Breast epithelium (tissue), 4 donors: Measurements from ENCODE around the gene DNHD1. TPM values are rescaled to one million over a fixed set of nuclear protein-coding genes. Genes with fewer than 3 reads are reported as not detected.

Source experiments
- DNase-seq, 2 donors: peaks; one replicate each; pipeline ENCODE4 v3.0.0-alpha.2; 2019; ENCODE audit warnings: low spot score in 2 of 2
- H3K27ac ChIP-seq, 2 donors: fragments of 200-600 bp; sonication (generic) in 1 of 2; one replicate each; pipeline ENCODE4 v1.5.1; 2016 to 2019; ENCODE audit warnings: mild to moderate bottlenecking in 1 of 2
- H3K27me3 ChIP-seq, 2 donors: fragments of 200-600 bp; sonication (generic) in 1 of 2; one replicate each; pipeline versions ENCODE4 v1.5.1 to v1.6.0; 2017 to 2019; ENCODE audit warnings: control low read depth in 1 of 2, mild to moderate bottlenecking in 1 of 2
- H3K36me3 ChIP-seq: fragments of 200-600 bp; one replicate; pipeline ENCODE4 v1.5.1; 2019
- H3K4me1 ChIP-seq, 2 donors: fragments of 200-600 bp; sonication (generic); one replicate each; pipeline ENCODE4 v1.5.1; 2016 to 2019; ENCODE audit warnings: control low read depth in 1 of 2
- H3K4me3 ChIP-seq, 3 donors: fragments of 200-600 bp; sonication (generic); 1 replicate in 2 of 3; 2 replicates in 1 of 3; pipeline ENCODE4 v1.5.1; 2016 to 2019; ENCODE audit warnings: mild to moderate bottlenecking in 3 of 3, moderate library complexity in 2 of 3
- H3K9me3 ChIP-seq, 2 donors: fragments of 200-600 bp; sonication (generic) in 1 of 2; one replicate each; pipeline ENCODE4 v1.5.1; 2016 to 2019; ENCODE audit warnings: control low read depth in 1 of 2
- CTCF ChIP-seq, 3 donors: fragments of 450-650 bp; IDR thresholded peaks; one replicate each; pipeline ENCODE4 v1.5.1; 2016 to 2017; ENCODE audit warnings: antibody characterized with exemption in 3 of 3, mild to moderate bottlenecking in 3 of 3, moderate library complexity in 3 of 3
- POLR2A ChIP-seq: fragments of 450-650 bp; IDR thresholded peaks from one replicate; pipeline ENCODE4 v1.6.1; 2016; ENCODE audit warnings: antibody characterized with exemption, mild to moderate bottlenecking, moderate library complexity
- POLR2AphosphoS5 ChIP-seq, 3 donors: sonication (generic); formaldehyde crosslinking; IDR thresholded peaks; one replicate each; pipeline ENCODE4 v1.6.1; 2017; ENCODE audit warnings: antibody characterized with exemption in 3 of 3
- intact Hi-C: fragments of 100-400 bp; cut with DNase I; formaldehyde crosslinking; loops from one replicate; pipeline ENCODE4 v1.15.1; 2023; ENCODE audit warnings: low total_unique reads
- total RNA-seq, 3 donors: library from RNA; depleted of rRNA; stranded (reverse); fragments of >200 nt; gene quantifications; one replicate each; pipeline ENCODE4 v1.1.0, GENCODE V29; 2016

The DNHD1 gene
- total RNA-seq, 3 donors from 2014 or later: 12.3 to 21.6 (median 14.9) TPM

- Histone ChIP-seq H3K36me3 (no peaks in the 10 kb centered on the region), H3K4me3 (no peak overlapping the region), H3K4me1 (no peaks in the 10 kb centered on the region), H3K27me3 (no peaks in the 10 kb centered on the region), H3K9me3 (no peaks in the 10 kb centered on the region), H3K27ac (no peak overlapping the region)
- intact Hi-C loops: no loop called here
- TF ChIP-seq CTCF (IDR thresholded peaks at IDR 0.05) (no peak), POLR2AphosphoS5 (IDR thresholded peaks at IDR 0.05) (no peak), POLR2A (no peak)
- no peak for DNase-seq
Observed at GRCh38 chr11:6548641-6549040, 51.6 kb downstream of the DNHD1 start.

GRCh38 chr11:6553634-6554033, 56.6 kb downstream of the DNHD1 start:
- H3K4me1 ChIP-seq: no peaks in the 10 kb centered on the region
- TF ChIP-seq POLR2A (no peak), POLR2AphosphoS5 (IDR thresholded peaks at IDR 0.05) (no peak), CTCF (IDR thresholded peaks at IDR 0.05) (no peak)
- H3K4me3 ChIP-seq: no peak overlapping the region
- no peak overlapping the region for H3K27ac ChIP-seq
- no peaks in the 10 kb centered on the region for H3K36me3 ChIP-seq
- intact Hi-C loops: no loop called here
- H3K27me3 ChIP-seq: no peaks in the 10 kb centered on the region
- DNase-seq: no peak
- H3K9me3 ChIP-seq: no peaks in the 10 kb centered on the region

GRCh38 chr11:6554828-6555706, 58.0 kb downstream of the DNHD1 start:
- TF ChIP-seq CTCF (IDR thresholded peaks at IDR 0.05) (no peak), POLR2A (no peak), POLR2AphosphoS5 (IDR thresholded peaks at IDR 0.05) (no peak)
- H3K27ac ChIP-seq: no peak overlapping the region
- no peak for DNase-seq
- no peaks in the 10 kb centered on the region for H3K36me3 ChIP-seq
- H3K4me3 ChIP-seq: no peak overlapping the region
- intact Hi-C loops: no loop called here
- H3K4me1 ChIP-seq: no peaks in the 10 kb centered on the region
- no peaks in the 10 kb centered on the region for H3K9me3 ChIP-seq
- no peaks in the 10 kb centered on the region for H3K27me3 ChIP-seq

- Histone ChIP-seq H3K4me3 (no peak overlapping the region), H3K4me1 (no peaks in the 10 kb centered on the region), H3K27me3 (no peaks in the 10 kb centered on the region), H3K36me3 (no peaks in the 10 kb centered on the region), H3K9me3 (no peaks in the 10 kb centered on the region), H3K27ac (no peak overlapping the region)
- intact Hi-C loops: no loop called here
- no peak for DNase-seq
- no peak for TF ChIP-seq POLR2AphosphoS5 (IDR thresholded peaks at IDR 0.05)
- no peak for TF ChIP-seq POLR2A
- no peak for TF ChIP-seq CTCF (IDR thresholded peaks at IDR 0.05)
Observed at GRCh38 chr11:6556139-6556949, 59.3 kb downstream of the DNHD1 start.

GRCh38 chr11:6557063-6557462, 60.0 kb downstream of the DNHD1 start:
- DNase-seq: no peak
- H3K9me3 ChIP-seq: no peaks in the 10 kb centered on the region
- TF ChIP-seq POLR2AphosphoS5 (IDR thresholded peaks at IDR 0.05): no peak
- no peak for TF ChIP-seq POLR2A
- TF ChIP-seq CTCF (IDR thresholded peaks at IDR 0.05): no peak
- H3K4me3 ChIP-seq: no peak overlapping the region
- H3K36me3 ChIP-seq: no peaks in the 10 kb centered on the region
- H3K27me3 ChIP-seq: no peaks in the 10 kb centered on the region
- H3K27ac ChIP-seq: no peak overlapping the region
- H3K4me1 ChIP-seq: no peaks in the 10 kb centered on the region
- intact Hi-C loops: no loop called here
